Measurements from ENCODE around the gene PSD. TPM values are rescaled to one million over a fixed set of nuclear protein-coding genes. Genes with fewer than 3 reads are reported as not detected.

Gene PSD
- total and polyA plus RNA-seq, 9 of the 15 experiments (the other 6 are each of a cell fraction or from before 2014, with no cell fraction given): 0.11 to 1.7 (median 0.54) TPM; not detected in 2

DNA sequence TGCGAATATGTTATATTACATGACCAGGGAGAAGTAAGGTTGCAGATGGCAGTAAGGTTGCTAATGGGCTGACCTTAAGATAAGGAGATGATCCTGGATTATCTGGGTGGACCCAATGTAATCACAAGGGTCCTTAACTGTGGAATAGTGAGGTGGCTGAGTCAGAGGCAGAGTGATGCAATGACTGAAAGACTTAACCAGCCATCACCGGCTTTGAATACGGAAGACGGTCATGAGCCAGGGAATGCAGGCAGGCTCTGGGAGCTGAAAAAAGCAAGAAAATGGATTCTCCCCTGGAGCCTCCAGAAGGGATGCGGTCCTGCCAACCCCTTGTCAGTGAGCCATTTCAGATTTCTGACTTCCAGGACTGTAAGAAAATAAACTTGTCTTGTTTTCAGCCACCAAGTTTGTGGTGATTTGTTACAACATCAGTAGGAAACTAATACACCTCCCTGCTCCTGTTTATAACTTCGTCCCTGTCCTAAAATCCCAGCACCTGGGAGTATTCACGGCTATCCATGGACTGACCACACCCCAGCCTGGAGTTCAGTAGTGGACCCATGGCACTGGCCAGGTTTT, 37.4 kb upstream of the PSD start (continued):
- TF ChIP-seq, protein P1, sequence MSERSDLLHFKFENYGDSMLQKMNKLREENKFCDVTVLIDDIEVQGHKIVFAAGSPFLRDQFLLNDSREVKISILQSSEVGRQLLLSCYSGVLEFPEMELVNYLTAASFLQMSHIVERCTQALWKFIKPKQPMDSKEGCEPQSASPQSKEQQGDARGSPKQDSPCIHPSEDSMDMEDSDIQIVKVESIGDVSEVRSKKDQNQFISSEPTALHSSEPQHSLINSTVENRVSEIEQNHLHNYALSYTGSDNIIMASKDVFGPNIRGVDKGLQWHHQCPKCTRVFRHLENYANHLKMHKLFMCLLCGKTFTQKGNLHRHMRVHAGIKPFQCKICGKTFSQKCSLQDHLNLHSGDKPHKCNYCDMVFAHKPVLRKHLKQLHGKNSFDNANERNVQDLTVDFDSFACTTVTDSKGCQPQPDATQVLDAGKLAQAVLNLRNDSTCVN (CRISPR knock-in tag; IDR thresholded peaks at IDR 0.05): no peak
- TF ChIP-seq HMG20A (CRISPR knock-in tag; conservative IDR thresholded peaks at IDR 0.05): no peak
- TF ChIP-seq MYBL2 (IDR thresholded peaks at IDR 0.05; ENCODE audit: low read depth): no peak
- TF ChIP-seq MYBL2 (CRISPR knock-in tag; IDR thresholded peaks at IDR 0.05; ENCODE audit: borderline replicate concordance): no peak
- TF ChIP-seq, protein P2, sequence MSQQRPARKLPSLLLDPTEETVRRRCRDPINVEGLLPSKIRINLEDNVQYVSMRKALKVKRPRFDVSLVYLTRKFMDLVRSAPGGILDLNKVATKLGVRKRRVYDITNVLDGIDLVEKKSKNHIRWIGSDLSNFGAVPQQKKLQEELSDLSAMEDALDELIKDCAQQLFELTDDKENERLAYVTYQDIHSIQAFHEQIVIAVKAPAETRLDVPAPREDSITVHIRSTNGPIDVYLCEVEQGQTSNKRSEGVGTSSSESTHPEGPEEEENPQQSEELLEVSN (IDR thresholded peaks at IDR 0.05; ENCODE audit: borderline replicate concordance in 1 of 2, extremely low read depth in 1 of 2, insufficient read depth in 1 of 2, insufficient read length in 1 of 2, low read depth in 1 of 2, low read length in 1 of 2, poor library complexity in 1 of 2, severe bottlenecking in 1 of 2): no peak
- TF ChIP-seq SOX6 (IDR thresholded peaks at IDR 0.05): peak; percentile 72; the same call in 1 of the 2 replicates
- TF ChIP-seq, protein P3, sequence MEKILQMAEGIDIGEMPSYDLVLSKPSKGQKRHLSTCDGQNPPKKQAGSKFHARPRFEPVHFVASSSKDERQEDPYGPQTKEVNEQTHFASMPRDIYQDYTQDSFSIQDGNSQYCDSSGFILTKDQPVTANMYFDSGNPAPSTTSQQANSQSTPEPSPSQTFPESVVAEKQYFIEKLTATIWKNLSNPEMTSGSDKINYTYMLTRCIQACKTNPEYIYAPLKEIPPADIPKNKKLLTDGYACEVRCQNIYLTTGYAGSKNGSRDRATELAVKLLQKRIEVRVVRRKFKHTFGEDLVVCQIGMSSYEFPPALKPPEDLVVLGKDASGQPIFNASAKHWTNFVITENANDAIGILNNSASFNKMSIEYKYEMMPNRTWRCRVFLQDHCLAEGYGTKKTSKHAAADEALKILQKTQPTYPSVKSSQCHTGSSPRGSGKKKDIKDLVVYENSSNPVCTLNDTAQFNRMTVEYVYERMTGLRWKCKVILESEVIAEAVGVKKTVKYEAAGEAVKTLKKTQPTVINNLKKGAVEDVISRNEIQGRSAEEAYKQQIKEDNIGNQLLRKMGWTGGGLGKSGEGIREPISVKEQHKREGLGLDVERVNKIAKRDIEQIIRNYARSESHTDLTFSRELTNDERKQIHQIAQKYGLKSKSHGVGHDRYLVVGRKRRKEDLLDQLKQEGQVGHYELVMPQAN (IDR thresholded peaks at IDR 0.05; ENCODE audit: borderline replicate concordance): no peak
- no peak for TF ChIP-seq ZBTB17 (CRISPR knock-in tag; IDR thresholded peaks at IDR 0.05)
- no peak for TF ChIP-seq HNRNPK (IDR thresholded peaks at IDR 0.05; ENCODE audit: low read depth, low read length, poor library complexity, severe bottlenecking)
- TF ChIP-seq, protein P4, sequence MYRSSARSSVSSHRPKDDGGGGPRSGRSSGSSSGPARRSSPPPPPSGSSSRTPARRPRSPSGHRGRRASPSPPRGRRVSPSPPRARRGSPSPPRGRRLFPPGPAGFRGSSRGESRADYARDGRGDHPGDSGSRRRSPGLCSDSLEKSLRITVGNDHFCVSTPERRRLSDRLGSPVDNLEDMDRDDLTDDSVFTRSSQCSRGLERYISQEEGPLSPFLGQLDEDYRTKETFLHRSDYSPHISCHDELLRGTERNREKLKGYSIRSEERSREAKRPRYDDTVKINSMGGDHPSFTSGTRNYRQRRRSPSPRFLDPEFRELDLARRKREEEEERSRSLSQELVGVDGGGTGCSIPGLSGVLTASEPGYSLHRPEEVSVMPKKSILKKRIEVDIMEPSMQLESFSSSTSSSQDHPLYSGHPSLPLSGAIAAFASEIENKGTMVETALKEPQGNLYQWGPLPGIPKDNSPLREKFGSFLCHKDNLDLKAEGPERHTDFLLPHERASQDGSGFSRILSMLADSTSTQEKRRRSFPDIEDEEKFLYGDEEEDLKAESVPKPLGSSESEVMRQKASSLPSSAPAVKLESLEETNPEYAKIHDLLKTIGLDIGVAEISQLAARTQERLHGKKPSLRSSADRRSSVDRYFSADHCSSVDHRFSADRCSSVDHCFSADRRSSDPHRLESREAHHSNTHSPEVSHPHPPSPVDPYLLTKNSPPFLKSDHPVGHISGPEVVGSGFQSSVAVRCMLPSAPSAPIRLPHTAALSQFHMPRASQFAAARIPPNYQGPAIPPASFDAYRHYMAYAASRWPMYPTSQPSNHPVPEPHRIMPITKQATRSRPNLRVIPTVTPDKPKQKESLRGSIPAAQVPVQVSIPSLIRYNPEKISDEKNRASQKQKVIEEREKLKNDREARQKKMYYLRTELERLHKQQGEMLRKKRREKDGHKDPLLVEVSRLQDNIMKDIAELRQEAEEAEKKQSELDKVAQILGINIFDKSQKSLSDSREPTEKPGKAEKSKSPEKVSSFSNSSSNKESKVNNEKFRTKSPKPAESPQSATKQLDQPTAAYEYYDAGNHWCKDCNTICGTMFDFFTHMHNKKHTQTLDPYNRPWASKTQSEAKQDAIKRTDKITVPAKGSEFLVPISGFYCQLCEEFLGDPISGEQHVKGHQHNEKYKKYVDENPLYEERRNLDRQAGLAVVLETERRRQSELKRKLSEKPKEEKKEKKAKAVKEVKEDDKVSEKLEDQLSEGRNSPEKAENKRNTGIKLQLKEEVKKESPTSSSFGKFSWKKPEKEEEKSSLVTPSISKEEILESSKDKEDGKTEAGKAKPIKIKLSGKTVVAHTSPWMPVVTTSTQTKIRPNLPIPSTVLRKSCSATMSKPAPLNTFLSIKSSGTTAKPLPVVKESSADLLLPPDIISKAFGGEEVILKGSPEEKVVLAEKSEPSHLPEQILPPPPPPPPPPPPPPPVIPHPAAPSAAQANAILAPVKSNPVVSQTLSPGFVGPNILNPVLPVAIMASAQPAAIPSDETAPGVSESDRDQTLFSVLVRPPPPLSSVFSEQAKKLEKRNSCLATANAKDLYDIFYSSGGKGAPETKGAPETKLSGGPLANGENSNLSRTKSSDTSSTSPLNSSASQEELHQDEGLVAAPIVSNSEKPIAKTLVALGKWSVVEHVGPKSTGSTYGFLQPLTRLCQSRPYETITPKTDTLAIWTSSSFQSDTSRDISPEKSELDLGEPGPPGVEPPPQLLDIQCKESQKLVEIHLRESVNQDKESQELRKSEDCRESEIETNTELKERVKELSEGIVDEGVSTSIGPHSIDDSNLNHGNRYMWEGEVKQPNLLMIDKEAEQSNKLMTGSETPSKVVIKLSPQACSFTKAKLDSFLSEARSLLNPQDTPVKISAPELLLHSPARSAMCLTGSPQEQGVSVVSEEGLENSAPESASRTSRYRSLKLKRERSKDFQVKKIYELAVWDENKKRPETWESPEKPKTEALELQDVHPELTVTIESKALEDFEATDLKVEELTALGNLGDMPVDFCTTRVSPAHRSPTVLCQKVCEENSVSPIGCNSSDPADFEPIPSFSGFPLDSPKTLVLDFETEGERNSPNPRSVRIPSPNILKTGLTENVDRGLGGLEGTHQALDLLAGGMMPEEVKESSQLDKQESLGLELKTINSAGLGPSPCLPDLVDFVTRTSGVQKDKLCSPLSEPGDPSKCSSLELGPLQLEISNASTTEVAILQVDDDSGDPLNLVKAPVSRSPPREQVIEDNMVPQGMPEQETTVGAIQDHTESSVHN (IDR thresholded peaks at IDR 0.05; ENCODE audit: borderline replicate concordance in 1 of 2, low read depth in 1 of 2): peak in 1 of 2 experiments; percentile 65; a peak in 1 of 4 replicates
- no peak for TF ChIP-seq PTBP1 (IDR thresholded peaks at IDR 0.05; ENCODE audit: low read depth, low read length)
- no peak for TF ChIP-seq RFX7 (CRISPR knock-in tag; IDR thresholded peaks at IDR 0.05)
